K562 (cell line): ENCODE data around the gene CEP290. TPM values are rescaled to one million over a fixed set of nuclear protein-coding genes. Genes with fewer than 3 reads are reported as not detected.

Experiments used
- BRD9 ChIP-seq: fragments of 450-650 bp; IDR thresholded peaks from 2 replicates; pipeline ENCODE4 v1.6.1; 2018; ENCODE audit warnings: low read depth; ENCODE audit not compliant: partially characterized antibody
- EZH2 ChIP-seq: IDR thresholded peaks from 2 replicates; pipeline ENCODE4 v1.6.1; 2012; ENCODE audit warnings: low read depth, mild to moderate bottlenecking, inconsistent platforms, low read length, borderline replicate concordance
- FOXK1 ChIP-seq: sonication (generic); formaldehyde crosslinking; IDR thresholded peaks from 2 replicates; pipeline ENCODE4 v1.8.0; 2022; ENCODE audit warnings: missing genetic modification reagents, mild to moderate bottlenecking, borderline replicate concordance
- GABPB2 ChIP-seq: fragments of 250-450 bp; sonication (Bioruptor Pico); conservative IDR thresholded peaks from 2 replicates; pipeline ENCODE4 v1.5.1; 2021; ENCODE audit warnings: mild to moderate bottlenecking
- HINFP ChIP-seq: fragments of 450-650 bp; conservative IDR thresholded peaks from 2 replicates; pipeline ENCODE4 v1.6.1; 2016; ENCODE audit warnings: missing genetic modification characterization, low read depth, mild to moderate bottlenecking, control low read depth, missing compliant biosample characterization
- NFXL1 ChIP-seq: fragments of 450-650 bp; formaldehyde crosslinking; IDR thresholded peaks from 2 replicates; pipeline ENCODE4 v1.4.0; 2021; ENCODE audit warnings: mild to moderate bottlenecking
- NFYB ChIP-seq: IDR thresholded peaks from 2 replicates; pipeline ENCODE4 v1.6.1; 2011; ENCODE audit warnings: mild to moderate bottlenecking, moderate library complexity; ENCODE audit not compliant: insufficient read length; ENCODE audit errors: extremely low read depth
- SAP30 ChIP-seq: fragments of 200-600 bp; sonication (generic); IDR thresholded peaks from 2 replicates; pipeline ENCODE4 v1.6.1; 2012; ENCODE audit warnings: borderline replicate concordance, low read depth, mild to moderate bottlenecking, moderate library complexity, low read length, control low read depth, inconsistent platforms; ENCODE audit not compliant: insufficient read depth, poor library complexity, severe bottlenecking
- STAT5A ChIP-seq: IDR thresholded peaks from 2 replicates; pipeline ENCODE4 v1.6.1; 2012; ENCODE audit warnings: low read length, inconsistent platforms, borderline replicate concordance
- TRIM28 ChIP-seq: fragments of 450-650 bp; IDR thresholded peaks from 2 replicates; pipeline ENCODE4 v1.6.1; 2017
- ZNF232 ChIP-seq: sonication (generic); formaldehyde crosslinking; IDR thresholded peaks from 2 replicates; pipeline ENCODE4 v1.8.0; 2022; ENCODE audit warnings: mild to moderate bottlenecking, missing genetic modification reagents
- ZNF318 ChIP-seq, 2 experiments: fragments of 450-650 bp; IDR thresholded peaks; 2 replicates each; pipeline ENCODE4 v1.6.1; 2016; ENCODE audit warnings: mild to moderate bottlenecking in 2 of 2, borderline replicate concordance in 1 of 2, low read depth in 1 of 2, moderate library complexity in 1 of 2
- polyA plus RNA-seq, 8 experiments: library from polyadenylated mRNA; depleted of rRNA in 4 of 8; stranded (reverse) in 5 of 8; unstranded in 3 of 8; fragments of >200 nt; fragmentation: Nextera tagmentation in 2 of 8; fragmentation: Illumina TruSeq in 1 of 8; extraction: Ambion mirVana in 2 of 8; extraction: Trizol in 1 of 8; gene quantifications; 2 replicates each; pipeline versions ENCODE4 v1.2.1 to v1.2.3, GENCODE V29; 2011 to 2014; ENCODE audit warnings: inconsistent platforms in 1 of 8, missing spikeins in 1 of 8
- total RNA-seq, 7 experiments: library from RNA; depleted of rRNA in 6 of 7; stranded (reverse); fragments of >200 nt in 6 of 7; fragmentation: Illumina TruSeq in 2 of 7; extraction: Trizol in 2 of 7; gene quantifications; 2 replicates each; pipeline versions ENCODE4 v1.2.1 to v1.2.3, GENCODE V29; 2011 to 2021; ENCODE audit warnings: low replicate concordance in 1 of 7
- TF ChIP-seq, protein P1 (sequence below): fragments of 450-650 bp; IDR thresholded peaks from 2 replicates; pipeline ENCODE4 v1.6.1; 2016; ENCODE audit warnings: borderline replicate concordance

CEP290 gene
- total and polyA plus RNA-seq, 9 of the 15 experiments (the other 6 are each of a cell fraction or from before 2014, with no cell fraction given), result 7.2 to 19.4 (median 18.1) TPM

- TF ChIP-seq, protein P1, sequence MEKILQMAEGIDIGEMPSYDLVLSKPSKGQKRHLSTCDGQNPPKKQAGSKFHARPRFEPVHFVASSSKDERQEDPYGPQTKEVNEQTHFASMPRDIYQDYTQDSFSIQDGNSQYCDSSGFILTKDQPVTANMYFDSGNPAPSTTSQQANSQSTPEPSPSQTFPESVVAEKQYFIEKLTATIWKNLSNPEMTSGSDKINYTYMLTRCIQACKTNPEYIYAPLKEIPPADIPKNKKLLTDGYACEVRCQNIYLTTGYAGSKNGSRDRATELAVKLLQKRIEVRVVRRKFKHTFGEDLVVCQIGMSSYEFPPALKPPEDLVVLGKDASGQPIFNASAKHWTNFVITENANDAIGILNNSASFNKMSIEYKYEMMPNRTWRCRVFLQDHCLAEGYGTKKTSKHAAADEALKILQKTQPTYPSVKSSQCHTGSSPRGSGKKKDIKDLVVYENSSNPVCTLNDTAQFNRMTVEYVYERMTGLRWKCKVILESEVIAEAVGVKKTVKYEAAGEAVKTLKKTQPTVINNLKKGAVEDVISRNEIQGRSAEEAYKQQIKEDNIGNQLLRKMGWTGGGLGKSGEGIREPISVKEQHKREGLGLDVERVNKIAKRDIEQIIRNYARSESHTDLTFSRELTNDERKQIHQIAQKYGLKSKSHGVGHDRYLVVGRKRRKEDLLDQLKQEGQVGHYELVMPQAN, result 0 out of 2 replicates have a peak, but pooled peaks have one; percentile 65
- no peak for TF ChIP-seq GABPB2 (CRISPR knock-in tag)
- peak; percentile 65 for TF ChIP-seq SAP30
- TF ChIP-seq STAT5A, result no peak
- TF ChIP-seq ZNF232 (CRISPR knock-in tag), result no peak
- TF ChIP-seq HINFP (tag), result 0 out of 2 replicates have a peak, but pooled peaks have one; percentile 42
- 0 out of 2 replicates have a peak, but pooled peaks have one; percentile 29 for TF ChIP-seq FOXK1
- no peak for TF ChIP-seq EZH2
- TF ChIP-seq ZNF318 (IDR thresholded peaks at IDR 0.05; ENCODE audit: borderline replicate concordance in 1 of 2, low read depth in 1 of 2), result no peak
- no peak for TF ChIP-seq NFXL1 (CRISPR knock-in tag)
- TF ChIP-seq BRD9, result no peak
- TF ChIP-seq NFYB, result no peak
- no peak for TF ChIP-seq TRIM28
These were observed 106.5 kb downstream of the CEP290 start (continued) for GRCh38 chr12:88035271-88035906.
